Measurements from ENCODE around the gene POLR2B.
A peak's percentile ranks its signal among the peaks of the same experiment; 100 is the strongest.

Gene POLR2B

GRCh38 chr4:56972389-56972788 lies 6.3 kb upstream of the POLR2B start:
- Histone ChIP-seq H3K27me3 (ENCODE audit: insufficient read depth, low read length) (no peaks in the 10 kb centered on the region), H3K4me3 (ENCODE audit: low read length) (no peak overlapping the region), H3K9me3 (ENCODE audit: low read length) (peaks cover 12% of the 10 kb centered on the region), H3K36me3 (ENCODE audit: insufficient read depth, low read length) (peaks cover 37% of the 10 kb centered on the region), H2AFZ (ENCODE audit: low read depth, low read length) (no peak overlapping the region), H3K4me1 (ENCODE audit: insufficient read depth, low read length) (peaks cover 6% of the 10 kb centered on the region)

- Histone ChIP-seq H3K4me3 (ENCODE audit: low read length) (no peak overlapping the region), H2AFZ (ENCODE audit: low read depth, low read length) (no peak overlapping the region), H3K36me3 (ENCODE audit: insufficient read depth, low read length) (peaks cover 34% of the 10 kb centered on the region), H3K4me1 (ENCODE audit: insufficient read depth, low read length) (peaks cover 6% of the 10 kb centered on the region), H3K9me3 (ENCODE audit: low read length) (peaks cover 12% of the 10 kb centered on the region), H3K27me3 (ENCODE audit: insufficient read depth, low read length) (no peaks in the 10 kb centered on the region)
Observed at GRCh38 chr4:56972809-56973208, 5.9 kb upstream of the POLR2B start.

- Histone ChIP-seq H3K36me3 (ENCODE audit: insufficient read depth, low read length) (peaks cover 34% of the 10 kb centered on the region), H3K9me3 (ENCODE audit: low read length) (peaks cover 12% of the 10 kb centered on the region), H3K4me3 (ENCODE audit: low read length) (no peak overlapping the region), H3K27me3 (ENCODE audit: insufficient read depth, low read length) (no peaks in the 10 kb centered on the region), H2AFZ (ENCODE audit: low read depth, low read length) (no peak overlapping the region), H3K4me1 (ENCODE audit: insufficient read depth, low read length) (peaks cover 6% of the 10 kb centered on the region)
Observed at GRCh38 chr4:56973336-56973735, 5.4 kb upstream of the POLR2B start.

GRCh38 chr4:56976283-56976836 lies 2.3 kb upstream of the POLR2B start:
- Histone ChIP-seq H3K36me3 (ENCODE audit: insufficient read depth, low read length) (peaks cover 22% of the 10 kb centered on the region), H3K4me3 (ENCODE audit: low read length) (peak overlapping the region; percentile 93), H2AFZ (ENCODE audit: low read depth, low read length) (peak overlapping the region; percentile 50), H3K9me3 (ENCODE audit: low read length) (peaks cover 12% of the 10 kb centered on the region), H3K27me3 (ENCODE audit: insufficient read depth, low read length) (no peaks in the 10 kb centered on the region), H3K4me1 (ENCODE audit: insufficient read depth, low read length) (peaks cover 13% of the 10 kb centered on the region)

GRCh38 chr4:56976837-56977320 lies 1.8 kb upstream of the POLR2B start:
- peaks cover 19% of the 10 kb centered on the region for H3K36me3 ChIP-seq (ENCODE audit: insufficient read depth, low read length)
- H3K9me3 ChIP-seq (ENCODE audit: low read length), result peaks cover 12% of the 10 kb centered on the region
- peaks cover 14% of the 10 kb centered on the region for H3K4me1 ChIP-seq (ENCODE audit: insufficient read depth, low read length)
- no peaks in the 10 kb centered on the region for H3K27me3 ChIP-seq (ENCODE audit: insufficient read depth, low read length)
- H3K4me3 ChIP-seq (ENCODE audit: low read length), result peak overlapping the region; percentile 93
- H2AFZ ChIP-seq (ENCODE audit: low read depth, low read length), result peak overlapping the region; percentile 50

- Histone ChIP-seq H2AFZ (ENCODE audit: low read depth, low read length) (peak within 1 kb of the TSS; percentile 50), H3K9me3 (ENCODE audit: low read length) (peaks cover 11% of the 10 kb centered on the region), H3K4me1 (ENCODE audit: insufficient read depth, low read length) (peaks cover 14% of the 10 kb centered on the region), H3K4me3 (ENCODE audit: low read length) (peak within 1 kb of the TSS; percentile 93), H3K36me3 (ENCODE audit: insufficient read depth, low read length) (peaks cover 14% of the 10 kb centered on the region), H3K27me3 (ENCODE audit: insufficient read depth, low read length) (no peaks in the 10 kb centered on the region)
Observed at GRCh38 chr4:56977321-56978012, 1.2 kb upstream of the POLR2B start, which contains the start of gene NOA1. TSS of gene NOA1 (minus strand) at chr4:56977606. CDS start at chr4:56977585, 21 bp downstream.

GRCh38 chr4:56979421-56980072 lies 851 bp downstream of the POLR2B start:
- Histone ChIP-seq H3K27me3 (ENCODE audit: insufficient read depth, low read length) (no peaks in the 10 kb centered on the region), H2AFZ (ENCODE audit: low read depth, low read length) (no peak overlapping the region), H3K36me3 (ENCODE audit: insufficient read depth, low read length) (peaks cover 4% of the 10 kb centered on the region)

GRCh38 chr4:56981795-56982201 lies 3.1 kb downstream of the POLR2B start:
- Histone ChIP-seq H3K4me3 (ENCODE audit: low read length) (no peak overlapping the region), H3K4me1 (ENCODE audit: insufficient read depth, low read length) (peaks cover 8% of the 10 kb centered on the region), H2AFZ (ENCODE audit: low read depth, low read length) (no peak overlapping the region), H3K36me3 (ENCODE audit: insufficient read depth, low read length) (peaks cover 18% of the 10 kb centered on the region), H3K9me3 (ENCODE audit: low read length) (no peaks in the 10 kb centered on the region), H3K27me3 (ENCODE audit: insufficient read depth, low read length) (no peaks in the 10 kb centered on the region)

More at GRCh38 chr4:56979421-56980072, 851 bp downstream of the POLR2B start:
- Histone ChIP-seq H3K4me3 (ENCODE audit: low read length) (peak overlapping the region; percentile 93), H3K9me3 (ENCODE audit: low read length) (no peaks in the 10 kb centered on the region), H3K4me1 (ENCODE audit: insufficient read depth, low read length) (peaks cover 14% of the 10 kb centered on the region)

- Histone ChIP-seq H2AFZ (ENCODE audit: low read depth, low read length) (no peak overlapping the region), H3K9me3 (ENCODE audit: low read length) (no peaks in the 10 kb centered on the region), H3K36me3 (ENCODE audit: insufficient read depth, low read length) (peaks cover 58% of the 10 kb centered on the region), H3K4me1 (ENCODE audit: insufficient read depth, low read length) (peaks cover 3% of the 10 kb centered on the region), H3K27me3 (ENCODE audit: insufficient read depth, low read length) (no peaks in the 10 kb centered on the region), H3K4me3 (ENCODE audit: low read length) (no peak overlapping the region)
Observed at GRCh38 chr4:56986192-56986591, 7.5 kb downstream of the POLR2B start.

- H3K36me3 ChIP-seq (ENCODE audit: insufficient read depth, low read length), result peaks cover 66% of the 10 kb centered on the region
- no peaks in the 10 kb centered on the region for H3K4me1 ChIP-seq (ENCODE audit: insufficient read depth, low read length)
- H3K27me3 ChIP-seq (ENCODE audit: insufficient read depth, low read length), result no peaks in the 10 kb centered on the region
- H3K9me3 ChIP-seq (ENCODE audit: low read length), result no peaks in the 10 kb centered on the region
- no peak overlapping the region for H2AFZ ChIP-seq (ENCODE audit: low read depth, low read length)
- no peak overlapping the region for H3K4me3 ChIP-seq (ENCODE audit: low read length)
Observed at GRCh38 chr4:56986952-56987351, 8.3 kb downstream of the POLR2B start.

- Histone ChIP-seq H3K4me1 (ENCODE audit: insufficient read depth, low read length) (no peaks in the 10 kb centered on the region), H2AFZ (ENCODE audit: low read depth, low read length) (no peak overlapping the region), H3K9me3 (ENCODE audit: low read length) (no peaks in the 10 kb centered on the region), H3K27me3 (ENCODE audit: insufficient read depth, low read length) (no peaks in the 10 kb centered on the region), H3K36me3 (ENCODE audit: insufficient read depth, low read length) (peaks cover 87% of the 10 kb centered on the region), H3K4me3 (ENCODE audit: low read length) (no peak overlapping the region)
Observed at GRCh38 chr4:56990109-56990905, 11.6 kb downstream of the POLR2B start.

GRCh38 chr4:56995525-56995924 lies 16.8 kb downstream of the POLR2B start:
- Histone ChIP-seq H3K27me3 (ENCODE audit: insufficient read depth, low read length) (no peaks in the 10 kb centered on the region), H3K4me3 (ENCODE audit: low read length) (no peak overlapping the region), H3K36me3 (ENCODE audit: insufficient read depth, low read length) (peaks cover 86% of the 10 kb centered on the region), H3K4me1 (ENCODE audit: insufficient read depth, low read length) (no peaks in the 10 kb centered on the region), H3K9me3 (ENCODE audit: low read length) (no peaks in the 10 kb centered on the region), H2AFZ (ENCODE audit: low read depth, low read length) (no peak overlapping the region)

Measured in neuron (in vitro differentiated cells).